CD4-positive, alpha-beta T cell treated with Interleukin-21 for 1 hour (primary cell): Measurements from ENCODE around the gene SNAI1.
A peak's percentile ranks its signal among the peaks of the same experiment; 100 is the strongest.
"Not testable (repeated sequence)": the region's sequence is repeated elsewhere in the genome, so short reads cannot be mapped to it uniquely, and the experiment has no call there.

Experiments
- DNase-seq: peaks from one replicate; pipeline ENCODE4 v3.0.0-alpha.2; 2020

Gene SNAI1

DNA sequence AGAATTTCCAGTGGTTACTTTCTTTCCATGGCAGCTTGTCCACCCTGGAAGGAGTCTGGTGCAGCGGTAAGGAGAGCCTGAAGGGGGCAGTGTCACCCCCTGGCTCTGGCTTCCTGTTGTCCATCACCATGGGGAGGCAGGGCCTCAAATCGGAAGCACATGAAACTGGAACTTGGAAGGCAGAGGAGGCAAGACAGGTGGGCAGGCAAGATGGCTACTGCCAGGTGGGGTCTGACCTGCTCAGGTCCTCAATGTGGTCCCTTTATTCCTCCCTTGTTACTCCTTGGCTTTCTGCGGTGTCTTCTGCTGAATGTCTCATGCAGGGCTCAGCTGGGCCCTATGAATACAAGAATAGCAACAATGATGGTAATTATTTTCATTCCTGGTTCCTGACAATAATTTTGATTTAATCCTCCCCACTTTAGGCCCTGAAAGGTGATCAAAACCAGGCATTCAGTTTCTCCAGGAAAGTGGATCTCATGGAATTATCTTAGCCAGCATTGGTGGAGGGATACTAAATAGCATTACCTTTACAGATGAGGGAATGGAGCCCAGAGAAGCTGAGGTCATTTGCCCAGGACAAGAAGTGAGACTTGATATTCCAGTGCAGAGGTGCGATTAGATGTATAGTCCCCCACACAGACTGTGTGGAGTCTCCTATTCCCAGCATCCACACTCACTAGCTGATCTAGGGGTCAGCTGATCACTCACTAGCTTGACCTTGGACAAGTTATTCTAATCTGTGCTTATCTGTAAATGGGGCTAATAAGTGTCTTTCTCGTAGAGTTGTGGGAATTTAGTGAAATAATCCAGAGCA, 17.6 kb upstream of the SNAI1 start:
- peak; percentile 13 for DNase-seq

DNA sequence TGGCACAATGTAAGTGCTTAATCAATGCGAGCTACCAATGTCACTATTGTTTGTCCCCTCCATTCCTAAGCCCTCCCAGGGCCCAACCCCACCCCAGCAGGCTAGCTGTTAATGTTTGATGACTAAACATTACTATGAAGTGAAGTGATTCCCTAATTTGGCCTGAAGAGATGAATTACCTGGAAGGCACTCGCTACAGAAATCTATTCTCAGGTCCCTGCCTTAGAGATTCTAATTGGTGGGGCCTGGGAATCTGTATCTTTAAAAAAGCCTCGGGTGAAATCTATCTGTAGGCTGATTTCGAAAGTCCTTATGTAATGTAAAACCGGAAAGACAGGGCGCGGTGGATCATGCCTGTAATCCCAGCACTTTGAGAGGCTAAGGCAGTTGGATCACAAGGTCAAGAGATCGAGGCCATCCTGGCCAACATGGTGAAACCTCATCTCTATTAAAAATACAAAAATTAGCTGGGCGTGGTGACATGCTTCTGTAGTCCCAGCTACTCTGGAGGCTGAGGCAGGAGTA, 16.9 kb upstream of the SNAI1 start:
- DNase-seq, result no peak

GRCh38 chr20:49966861-49967260, 15.9 kb upstream of the SNAI1 start:
- no peak for DNase-seq

- no peak for DNase-seq
Observed at GRCh38 chr20:49969234-49969633, 13.5 kb upstream of the SNAI1 start.

DNA sequence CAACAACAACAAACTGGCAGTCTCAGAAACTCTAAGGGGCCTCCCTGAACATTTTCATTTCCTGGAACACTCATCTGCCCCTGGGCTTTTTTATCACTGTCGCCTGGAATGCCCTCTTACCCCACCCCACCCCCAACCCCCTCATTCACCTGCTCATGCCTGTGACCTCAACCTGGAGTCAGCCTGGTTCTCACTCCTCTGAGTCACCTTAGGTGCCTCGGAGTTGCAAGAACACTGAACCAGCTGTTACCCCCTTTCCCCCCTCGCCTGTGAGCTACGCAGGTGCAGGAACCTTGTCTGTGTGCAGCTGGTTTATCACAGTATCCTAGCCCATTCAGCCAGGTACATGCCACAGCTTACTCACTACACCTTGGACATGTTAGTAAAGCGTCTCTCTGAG, 12.8 kb upstream of the SNAI1 start:
- no peak for DNase-seq

DNA sequence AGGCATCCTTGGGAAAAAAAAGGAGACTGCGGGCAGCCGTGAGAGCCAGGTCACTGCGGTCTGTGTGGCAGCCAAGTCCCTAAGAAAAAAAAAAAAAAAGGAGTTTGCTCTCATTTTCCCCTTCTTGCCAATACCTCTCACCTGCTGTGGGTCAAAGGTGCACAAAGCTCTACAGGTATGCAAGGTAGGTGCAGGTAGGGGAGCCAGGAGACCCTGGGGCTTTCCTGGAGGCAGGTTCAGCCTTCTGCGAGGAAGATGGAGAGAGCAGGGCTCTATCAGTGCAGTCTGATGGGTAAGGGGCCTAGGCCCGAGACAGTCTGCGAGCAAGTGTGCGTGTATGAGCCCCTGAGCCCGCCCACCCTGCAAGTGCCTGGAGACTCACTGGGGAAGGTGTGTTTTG, 12.3 kb upstream of the SNAI1 start:
- DNase-seq, result no peak

GRCh38 chr20:49973981-49974380, 8.8 kb upstream of the SNAI1 start:
- no peak for DNase-seq

DNA sequence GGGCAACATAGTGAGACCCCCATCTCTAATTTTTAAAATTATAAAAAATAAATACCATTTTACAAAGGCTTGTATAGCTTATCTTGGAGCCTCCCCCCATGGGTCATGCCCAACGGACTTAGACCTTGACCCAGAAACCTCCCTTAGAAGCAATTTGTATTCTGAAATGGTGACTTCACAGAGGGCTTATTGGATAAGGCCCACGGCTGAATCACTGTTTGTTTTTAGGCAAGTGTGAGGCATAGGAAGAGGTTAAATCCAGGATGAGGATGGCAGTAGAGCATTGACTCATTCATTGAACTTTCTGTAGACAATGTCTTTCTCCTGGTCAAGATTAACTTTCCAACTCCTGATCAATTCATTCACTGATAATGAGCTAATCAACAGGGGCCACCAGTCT, 6.2 kb upstream of the SNAI1 start:
- no peak for DNase-seq

DNA sequence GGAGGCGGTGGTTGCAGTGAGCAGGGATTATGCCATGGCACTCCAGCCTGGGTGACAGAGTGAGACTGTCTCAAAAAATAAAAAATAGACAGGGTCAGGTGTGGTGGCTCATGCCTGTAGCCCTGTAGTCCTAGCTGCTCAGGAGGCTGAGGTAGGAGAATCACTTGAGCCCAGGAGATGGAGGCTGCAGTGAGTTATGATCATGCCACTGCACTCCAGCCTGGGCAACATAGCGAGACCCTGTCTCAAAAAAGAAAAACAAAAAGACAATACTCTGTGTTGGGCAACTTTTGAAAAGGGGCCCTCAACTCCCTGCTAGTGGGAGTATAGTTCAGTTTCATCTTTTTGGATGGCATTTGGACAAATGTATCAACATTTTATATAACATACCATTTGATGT, 5.0 kb upstream of the SNAI1 start:
- DNase-seq, result not testable (repeated sequence)

- DNase-seq, result no peak
Observed at GRCh38 chr20:49978685-49979029, 4.1 kb upstream of the SNAI1 start.

DNA sequence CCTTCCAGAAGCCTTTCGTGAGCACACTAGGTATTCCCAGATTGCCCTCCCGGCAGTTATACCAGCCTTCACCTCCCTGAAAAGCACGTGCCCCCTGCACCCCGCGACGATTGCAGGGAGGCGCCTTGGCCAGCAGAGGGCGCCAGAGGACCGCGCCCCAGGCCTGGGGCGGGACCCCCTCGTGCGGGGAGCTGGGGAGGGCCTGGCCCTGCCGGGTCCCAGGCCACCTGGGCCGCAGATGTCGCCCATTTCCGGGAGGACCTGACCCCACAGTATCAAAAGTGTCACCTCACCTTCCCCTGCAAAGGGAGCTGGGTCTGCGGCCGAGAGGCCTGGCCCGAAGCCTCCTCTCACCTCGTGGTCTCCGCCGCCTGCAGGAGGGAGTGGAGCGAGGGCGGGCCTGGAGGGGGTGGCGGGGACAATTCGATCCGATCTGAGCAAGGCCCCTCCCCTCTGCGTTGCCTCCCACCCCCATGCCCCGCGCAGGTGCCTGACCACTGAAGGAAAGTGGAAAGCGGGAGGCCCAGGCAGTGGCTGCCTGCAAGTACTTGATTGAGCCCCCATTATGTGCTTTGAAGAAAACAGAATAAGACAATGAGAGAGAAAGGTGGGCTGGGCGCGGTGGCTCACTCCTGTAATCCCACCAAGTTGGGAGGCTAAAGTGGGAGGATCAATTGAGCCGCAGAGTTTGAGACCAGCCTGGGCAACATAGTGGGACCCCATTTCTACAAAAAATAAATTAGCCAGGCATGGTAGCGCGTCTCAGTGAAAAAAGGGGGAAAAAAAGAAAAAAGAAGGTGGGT, 3.5 kb upstream of the SNAI1 start:
- peak; percentile 68 for DNase-seq

- DNase-seq, result no peak
Observed at GRCh38 chr20:49980140-49981008, 2.4 kb upstream of the SNAI1 start.

DNA sequence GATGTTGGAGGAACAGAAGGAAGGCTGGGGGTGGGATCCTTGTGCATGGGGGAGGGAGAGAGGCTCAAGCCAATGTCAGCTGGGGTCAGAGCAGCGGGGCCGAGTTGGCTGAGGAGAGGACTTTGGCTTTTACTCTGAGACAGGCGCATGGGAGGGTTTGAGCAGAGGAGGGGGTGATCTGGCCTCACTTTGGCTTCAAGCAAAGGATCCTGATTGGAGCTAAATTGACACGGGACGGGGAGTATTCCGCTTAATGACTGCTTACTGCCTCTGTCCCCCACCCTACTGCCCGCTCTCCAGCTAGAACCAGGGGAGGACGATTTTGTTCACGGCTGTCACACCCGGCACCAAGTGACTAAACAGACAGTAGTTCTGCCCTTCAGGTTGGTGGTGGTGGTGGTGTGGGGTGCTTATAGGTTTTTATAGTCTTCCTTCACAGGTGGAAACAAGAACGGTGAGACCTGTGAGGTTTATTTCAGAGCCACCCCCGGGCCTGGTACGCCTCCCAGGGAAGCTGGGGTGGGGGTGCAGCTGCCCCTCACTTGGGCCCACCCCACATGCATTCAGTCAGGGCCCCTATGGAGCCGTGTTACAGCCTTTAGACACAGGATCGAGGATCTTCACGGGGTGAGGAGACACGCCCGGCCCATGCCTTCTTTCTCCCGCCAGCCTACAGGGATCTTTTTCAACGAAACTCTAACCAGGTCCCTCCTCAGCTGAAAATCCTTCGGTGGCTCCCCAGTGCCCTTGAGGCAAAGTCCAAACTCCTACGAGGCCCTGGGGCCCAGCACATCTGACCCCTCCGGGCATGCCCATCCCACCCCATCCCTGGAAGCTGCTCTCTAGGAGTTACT, 1.3 kb upstream of the SNAI1 start:
- DNase-seq, result no peak

DNA sequence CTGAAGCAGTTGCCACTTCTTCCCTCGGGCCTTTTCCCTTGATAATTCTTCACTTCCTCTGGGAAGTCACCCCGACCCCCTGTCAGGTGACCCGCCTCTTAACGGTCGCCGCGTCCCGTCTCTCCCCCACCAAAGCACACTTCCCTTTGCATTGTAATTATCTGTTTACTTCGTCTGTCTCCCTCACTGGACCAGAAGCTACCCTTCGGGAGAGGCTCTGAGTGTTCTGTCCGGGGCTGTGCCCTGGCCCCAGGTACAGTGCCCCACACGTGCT, 771 bp upstream of the SNAI1 start:
- DNase-seq, result no peak

DNA sequence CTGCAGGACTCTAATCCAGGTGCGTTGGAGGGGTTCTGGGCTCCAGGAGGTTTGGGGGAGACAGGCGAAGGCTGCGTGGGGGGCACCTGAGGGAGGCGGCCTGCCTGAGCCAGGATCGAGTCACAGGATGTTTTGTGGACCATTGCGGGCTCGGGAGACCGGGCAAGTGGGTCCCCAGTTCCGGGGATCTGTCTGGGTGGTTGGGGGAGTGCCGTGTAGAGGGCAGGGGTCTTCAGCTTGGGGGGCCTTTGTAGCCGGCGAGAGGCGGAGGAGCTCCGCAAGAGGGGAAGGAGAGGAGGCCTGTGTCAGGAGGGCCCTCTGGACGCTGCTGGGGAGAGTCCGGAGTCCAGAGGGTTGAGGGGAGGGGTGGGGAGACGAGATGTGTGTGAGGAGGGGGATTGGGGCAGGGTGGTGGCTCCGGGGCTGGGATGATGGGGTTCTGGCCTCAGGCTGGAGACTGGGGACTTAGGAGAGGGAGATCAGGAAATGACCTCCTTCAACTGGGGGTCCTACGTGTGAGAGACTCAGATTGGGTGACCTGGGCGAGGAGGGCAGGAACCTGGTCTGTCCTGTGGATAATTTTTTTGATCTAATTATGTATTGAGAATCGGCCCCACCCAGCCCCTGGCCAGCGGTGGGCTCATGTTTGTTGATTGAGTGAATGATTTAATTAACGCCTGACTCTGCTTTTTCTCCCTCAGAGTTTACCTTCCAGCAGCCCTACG, 505 bp downstream of the SNAI1 start:
- no peak for DNase-seq

GRCh38 chr20:49983848-49984408, 1.1 kb downstream of the SNAI1 start:
- no peak for DNase-seq

GRCh38 chr20:49984426-49985153, 1.8 kb downstream of the SNAI1 start:
- DNase-seq, result no peak

DNA sequence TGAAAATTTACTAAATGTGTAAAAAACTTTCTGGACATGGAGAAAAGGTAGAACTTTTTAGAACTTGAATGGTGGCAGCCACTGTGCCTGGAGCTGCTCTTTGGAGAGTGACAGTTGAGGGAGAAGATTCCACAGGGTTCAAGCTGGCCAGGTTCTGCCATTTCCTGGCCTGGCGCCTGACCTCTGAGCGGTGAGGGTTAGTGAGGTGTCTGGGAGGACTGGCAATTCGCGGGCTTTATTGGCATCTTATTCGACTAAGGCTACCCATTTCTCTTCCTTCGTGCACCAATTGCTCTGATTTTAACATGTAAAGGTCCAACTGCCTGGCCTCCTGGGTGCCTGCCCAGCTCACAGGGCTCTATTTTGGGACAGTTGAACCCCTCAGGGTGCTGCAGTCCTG, 2.4 kb downstream of the SNAI1 start:
- DNase-seq, result no peak

GRCh38 chr20:49985617-49986016, 2.8 kb downstream of the SNAI1 start:
- DNase-seq, result no peak

DNA sequence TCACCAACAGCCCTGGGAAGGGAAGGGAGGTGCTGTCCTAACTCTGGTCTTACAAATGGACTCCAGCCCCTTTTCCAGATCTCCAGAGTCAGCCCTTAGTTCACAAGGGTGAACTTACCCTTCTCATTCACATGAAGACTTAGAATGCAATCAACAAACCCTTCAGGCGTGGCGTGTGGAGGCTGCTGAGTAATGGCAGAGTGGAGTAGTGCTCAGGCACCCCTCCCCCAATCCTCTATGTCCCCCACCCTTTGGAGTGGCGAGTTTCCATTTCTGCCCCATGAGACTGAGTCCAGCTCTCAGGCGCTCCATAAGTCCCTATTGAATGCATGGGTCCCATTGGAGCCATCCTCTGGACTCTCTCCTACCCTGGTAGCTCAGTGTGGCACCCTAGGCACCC, 3.3 kb downstream of the SNAI1 start:
- DNase-seq, result no peak
